GM19238 (cell line): Measurements from ENCODE around the gene RABL6.
"Not testable (repeated sequence)": the region's sequence is repeated elsewhere in the genome, so short reads cannot be mapped to it uniquely, and the experiment has no call there.

Source experiments
- DNase-seq: peaks from one replicate; pipeline ENCODE4 v3.0.0; 2011; ENCODE audit warnings: low spot score; ENCODE audit not compliant: insufficient read length

Gene RABL6

GRCh38 chr9:136820971-136821825 is 13.4 kb downstream of the RABL6 start:
- DNase-seq = no peak

GRCh38 chr9:136821826-136822544 is 14.2 kb downstream of the RABL6 start:
- no peak for DNase-seq

- DNase-seq = no peak
Observed at GRCh38 chr9:136823136-136824046, 15.6 kb downstream of the RABL6 start.

- no peak for DNase-seq
Observed at GRCh38 chr9:136824496-136825225, 16.9 kb downstream of the RABL6 start.

GRCh38 chr9:136825295-136826187 is 17.8 kb downstream of the RABL6 start:
- DNase-seq = no peak

- no peak for DNase-seq
Observed at GRCh38 chr9:136826188-136826541, 18.4 kb downstream of the RABL6 start.

GRCh38 chr9:136826703-136827582 is 19.2 kb downstream of the RABL6 start:
- DNase-seq = no peak

GRCh38 chr9:136827794-136828473 is 20.2 kb downstream of the RABL6 start:
- no peak for DNase-seq

- no peak for DNase-seq
Observed at GRCh38 chr9:136828474-136829140, 20.9 kb downstream of the RABL6 start.

GRCh38 chr9:136829412-136829811 is 21.7 kb downstream of the RABL6 start:
- no peak for DNase-seq

- DNase-seq = no peak
Observed at GRCh38 chr9:136829981-136830885, 22.5 kb downstream of the RABL6 start.

GRCh38 chr9:136831002-136831719 is 23.4 kb downstream of the RABL6 start:
- DNase-seq = no peak

- DNase-seq = no peak
Observed at GRCh38 chr9:136831720-136832104, 24.0 kb downstream of the RABL6 start.

- DNase-seq = no peak
Observed at GRCh38 chr9:136832581-136832980, 24.8 kb downstream of the RABL6 start.

- not testable (repeated sequence) for DNase-seq
Observed at GRCh38 chr9:136833381-136834048, 25.8 kb downstream of the RABL6 start.
